Right cardiac atrium (tissue), 5 donors: ENCODE data around the gene RAD9B. TPM values are rescaled to one million over a fixed set of nuclear protein-coding genes. Genes with fewer than 3 reads are reported as not detected.

ENCODE experiments used
- polyA plus RNA-seq: library from polyadenylated mRNA; stranded (reverse); fragments of 200-250 nt; gene quantifications from one replicate; pipeline ENCODE4 v1.2.3, GENCODE V29; 2013
- total RNA-seq, 4 donors: library from RNA; stranded (reverse); fragmentation: NEBNext Ultra II Directional; extraction: Animal tissue kit (Norgen Biotek cat#: 25700); gene quantifications; one replicate each; pipeline ENCODE4 v1.2.1, GENCODE V29; 2021
- donor health status: healthy with polysubstance abuse.
- donor health status: DM: no; HTN: yes; CAD: no.
- donor health status: DM: no; HTN: no; CAD: no.
- donor health status: DM: no; HTN: yes; CAD: no; lungs with severe emphysema.
- donor health status: DM: yes; HTN: yes; CAD: no.

The RAD9B gene
- total and polyA plus RNA-seq, 5 donors, result 0.36 to 3.8 (median 1.2) TPM

Other genes with a start within 250 kb of the RAD9B start
- 1,000 to 10,000 TPM; 2,744 to 3,920 (median 3,065) TPM for gene ATP2A2, start 221.1 kb upstream of the RAD9B start, total RNA-seq
- gene ATP2A2, start 221.1 kb upstream of the RAD9B start, polyA plus RNA-seq, result 1,499 TPM
- gene ANAPC7, start 98.6 kb upstream of the RAD9B start, total RNA-seq, result 10 to 100 TPM; 30.7 to 34.5 (median 33.1) TPM
- 31.3 TPM for gene ANAPC7, start 98.6 kb upstream of the RAD9B start, polyA plus RNA-seq
- 100 to 1,000 TPM in 1 of 4 donors, 10 to 100 TPM in 3; 79.7 to 101 (median 95.5) TPM for gene ARPC3, start 52.0 kb upstream of the RAD9B start, total RNA-seq
- gene ARPC3, start 52.0 kb upstream of the RAD9B start, polyA plus RNA-seq, result 159 TPM
- gene GPN3, start 34.1 kb upstream of the RAD9B start, total RNA-seq, result 10 to 100 TPM; 25.2 to 28.1 (median 25.9) TPM
- 24.6 TPM for gene GPN3, start 34.1 kb upstream of the RAD9B start, polyA plus RNA-seq
- 1 to 10 TPM; 6.4 to 9.3 (median 7.6) TPM for gene FAM216A, start 33.5 kb upstream of the RAD9B start, total RNA-seq
- 11.0 TPM for gene FAM216A, start 33.5 kb upstream of the RAD9B start, polyA plus RNA-seq
- 100 to 1,000 TPM in 1 of 4 donors, 10 to 100 TPM in 3; 74.3 to 107 (median 85.0) TPM for gene VPS29, start 220 bp upstream of the RAD9B start, total RNA-seq
- gene VPS29, start 220 bp upstream of the RAD9B start, polyA plus RNA-seq, result 151 TPM
- 10 to 100 TPM; 46.6 to 82.8 (median 56.6) TPM for gene PPTC7, start 81.0 kb downstream of the RAD9B start, total RNA-seq
- 31.5 TPM for gene PPTC7, start 81.0 kb downstream of the RAD9B start, polyA plus RNA-seq
- 10 to 100 TPM; 37.0 to 47.0 (median 42.4) TPM for gene TCTN1, start 111.8 kb downstream of the RAD9B start, total RNA-seq
- 33.7 TPM for gene TCTN1, start 111.8 kb downstream of the RAD9B start, polyA plus RNA-seq
- gene HVCN1, start 186.8 kb downstream of the RAD9B start, total RNA-seq, result 10 to 100 TPM; 11.3 to 33.4 (median 13.3) TPM
- 18.2 TPM for gene HVCN1, start 186.8 kb downstream of the RAD9B start, polyA plus RNA-seq
- gene PPP1CC, start 240.6 kb downstream of the RAD9B start, total RNA-seq, result 100 to 1,000 TPM; 156 to 175 (median 160) TPM
- 120 TPM for gene PPP1CC, start 240.6 kb downstream of the RAD9B start, polyA plus RNA-seq